Measurements from ENCODE around the gene ZC3HAV1.
"Not testable (repeated sequence)": the region's sequence is repeated elsewhere in the genome, so short reads cannot be mapped to it uniquely, and the experiment has no call there.

GRCh38 chr7:139025861-139026260, 83.7 kb downstream of the ZC3HAV1 start:
- TF ChIP-seq, protein P1, sequence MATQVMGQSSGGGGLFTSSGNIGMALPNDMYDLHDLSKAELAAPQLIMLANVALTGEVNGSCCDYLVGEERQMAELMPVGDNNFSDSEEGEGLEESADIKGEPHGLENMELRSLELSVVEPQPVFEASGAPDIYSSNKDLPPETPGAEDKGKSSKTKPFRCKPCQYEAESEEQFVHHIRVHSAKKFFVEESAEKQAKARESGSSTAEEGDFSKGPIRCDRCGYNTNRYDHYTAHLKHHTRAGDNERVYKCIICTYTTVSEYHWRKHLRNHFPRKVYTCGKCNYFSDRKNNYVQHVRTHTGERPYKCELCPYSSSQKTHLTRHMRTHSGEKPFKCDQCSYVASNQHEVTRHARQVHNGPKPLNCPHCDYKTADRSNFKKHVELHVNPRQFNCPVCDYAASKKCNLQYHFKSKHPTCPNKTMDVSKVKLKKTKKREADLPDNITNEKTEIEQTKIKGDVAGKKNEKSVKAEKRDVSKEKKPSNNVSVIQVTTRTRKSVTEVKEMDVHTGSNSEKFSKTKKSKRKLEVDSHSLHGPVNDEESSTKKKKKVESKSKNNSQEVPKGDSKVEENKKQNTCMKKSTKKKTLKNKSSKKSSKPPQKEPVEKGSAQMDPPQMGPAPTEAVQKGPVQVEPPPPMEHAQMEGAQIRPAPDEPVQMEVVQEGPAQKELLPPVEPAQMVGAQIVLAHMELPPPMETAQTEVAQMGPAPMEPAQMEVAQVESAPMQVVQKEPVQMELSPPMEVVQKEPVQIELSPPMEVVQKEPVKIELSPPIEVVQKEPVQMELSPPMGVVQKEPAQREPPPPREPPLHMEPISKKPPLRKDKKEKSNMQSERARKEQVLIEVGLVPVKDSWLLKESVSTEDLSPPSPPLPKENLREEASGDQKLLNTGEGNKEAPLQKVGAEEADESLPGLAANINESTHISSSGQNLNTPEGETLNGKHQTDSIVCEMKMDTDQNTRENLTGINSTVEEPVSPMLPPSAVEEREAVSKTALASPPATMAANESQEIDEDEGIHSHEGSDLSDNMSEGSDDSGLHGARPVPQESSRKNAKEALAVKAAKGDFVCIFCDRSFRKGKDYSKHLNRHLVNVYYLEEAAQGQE (IDR thresholded peaks at IDR 0.05; ENCODE audit: unreplicated experiment) = not testable (repeated sequence)
- TF ChIP-seq, protein P2, sequence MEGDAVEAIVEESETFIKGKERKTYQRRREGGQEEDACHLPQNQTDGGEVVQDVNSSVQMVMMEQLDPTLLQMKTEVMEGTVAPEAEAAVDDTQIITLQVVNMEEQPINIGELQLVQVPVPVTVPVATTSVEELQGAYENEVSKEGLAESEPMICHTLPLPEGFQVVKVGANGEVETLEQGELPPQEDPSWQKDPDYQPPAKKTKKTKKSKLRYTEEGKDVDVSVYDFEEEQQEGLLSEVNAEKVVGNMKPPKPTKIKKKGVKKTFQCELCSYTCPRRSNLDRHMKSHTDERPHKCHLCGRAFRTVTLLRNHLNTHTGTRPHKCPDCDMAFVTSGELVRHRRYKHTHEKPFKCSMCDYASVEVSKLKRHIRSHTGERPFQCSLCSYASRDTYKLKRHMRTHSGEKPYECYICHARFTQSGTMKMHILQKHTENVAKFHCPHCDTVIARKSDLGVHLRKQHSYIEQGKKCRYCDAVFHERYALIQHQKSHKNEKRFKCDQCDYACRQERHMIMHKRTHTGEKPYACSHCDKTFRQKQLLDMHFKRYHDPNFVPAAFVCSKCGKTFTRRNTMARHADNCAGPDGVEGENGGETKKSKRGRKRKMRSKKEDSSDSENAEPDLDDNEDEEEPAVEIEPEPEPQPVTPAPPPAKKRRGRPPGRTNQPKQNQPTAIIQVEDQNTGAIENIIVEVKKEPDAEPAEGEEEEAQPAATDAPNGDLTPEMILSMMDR (conservative IDR thresholded peaks at IDR 0.05; ENCODE audit: low read depth in 2 of 2) = not testable (repeated sequence)
- TF ChIP-seq EZH2phosphoT487 (IDR thresholded peaks at IDR 0.05; ENCODE audit: unreplicated experiment); EZH2 (IDR thresholded peaks at IDR 0.05; ENCODE audit: low read depth, unreplicated experiment); CREB1 (CRISPR knock-in tag; IDR thresholded peaks at IDR 0.05; ENCODE audit: low read depth); ZNF114 (CRISPR knock-in tag; IDR thresholded peaks at IDR 0.05); POLR2AphosphoS5 (IDR thresholded peaks at IDR 0.05; ENCODE audit: low read depth); STAT1 (IDR thresholded peaks at IDR 0.05; ENCODE audit: unreplicated experiment): not testable (repeated sequence)
- TF ChIP-seq, protein P3, sequence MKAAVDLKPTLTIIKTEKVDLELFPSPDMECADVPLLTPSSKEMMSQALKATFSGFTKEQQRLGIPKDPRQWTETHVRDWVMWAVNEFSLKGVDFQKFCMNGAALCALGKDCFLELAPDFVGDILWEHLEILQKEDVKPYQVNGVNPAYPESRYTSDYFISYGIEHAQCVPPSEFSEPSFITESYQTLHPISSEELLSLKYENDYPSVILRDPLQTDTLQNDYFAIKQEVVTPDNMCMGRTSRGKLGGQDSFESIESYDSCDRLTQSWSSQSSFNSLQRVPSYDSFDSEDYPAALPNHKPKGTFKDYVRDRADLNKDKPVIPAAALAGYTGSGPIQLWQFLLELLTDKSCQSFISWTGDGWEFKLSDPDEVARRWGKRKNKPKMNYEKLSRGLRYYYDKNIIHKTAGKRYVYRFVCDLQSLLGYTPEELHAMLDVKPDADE (IDR thresholded peaks at IDR 0.05) = not testable (repeated sequence)
